ENCODE measurements around the gene AAGAB. TPM values are rescaled to one million over a fixed set of nuclear protein-coding genes. Genes with fewer than 3 reads are reported as not detected.

Gene AAGAB
- total RNA-seq, 1 donor from 2014 or later = 27.8 TPM

DNA sequence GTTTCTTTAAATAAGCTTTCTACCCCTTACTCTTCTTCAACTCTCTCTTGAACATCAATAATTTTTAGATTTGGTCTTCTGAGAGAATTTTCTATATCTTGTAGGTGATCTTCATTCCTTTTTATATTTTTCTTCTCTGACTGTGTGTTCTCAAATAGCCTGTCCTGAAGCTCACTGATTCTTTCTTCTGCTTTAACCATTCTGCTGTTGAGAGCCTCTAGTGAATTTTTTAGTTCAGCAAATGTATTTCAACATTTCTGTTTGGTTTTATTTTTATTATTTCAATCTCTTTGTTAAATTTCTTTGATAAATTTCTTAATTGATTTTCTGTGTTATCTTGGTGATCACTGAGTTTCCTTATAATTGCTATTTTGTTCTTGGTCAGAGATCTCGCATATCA is 19.8 kb upstream of the AAGAB start:
- intact Hi-C loops (cut with DNase I) = no loop called here
- Histone ChIP-seq H3K9me3 (peaks cover 0 to 12% of the 10 kb centered on the region in 2 donors), H3K4me1 (no peaks in the 10 kb centered on the region)

DNA sequence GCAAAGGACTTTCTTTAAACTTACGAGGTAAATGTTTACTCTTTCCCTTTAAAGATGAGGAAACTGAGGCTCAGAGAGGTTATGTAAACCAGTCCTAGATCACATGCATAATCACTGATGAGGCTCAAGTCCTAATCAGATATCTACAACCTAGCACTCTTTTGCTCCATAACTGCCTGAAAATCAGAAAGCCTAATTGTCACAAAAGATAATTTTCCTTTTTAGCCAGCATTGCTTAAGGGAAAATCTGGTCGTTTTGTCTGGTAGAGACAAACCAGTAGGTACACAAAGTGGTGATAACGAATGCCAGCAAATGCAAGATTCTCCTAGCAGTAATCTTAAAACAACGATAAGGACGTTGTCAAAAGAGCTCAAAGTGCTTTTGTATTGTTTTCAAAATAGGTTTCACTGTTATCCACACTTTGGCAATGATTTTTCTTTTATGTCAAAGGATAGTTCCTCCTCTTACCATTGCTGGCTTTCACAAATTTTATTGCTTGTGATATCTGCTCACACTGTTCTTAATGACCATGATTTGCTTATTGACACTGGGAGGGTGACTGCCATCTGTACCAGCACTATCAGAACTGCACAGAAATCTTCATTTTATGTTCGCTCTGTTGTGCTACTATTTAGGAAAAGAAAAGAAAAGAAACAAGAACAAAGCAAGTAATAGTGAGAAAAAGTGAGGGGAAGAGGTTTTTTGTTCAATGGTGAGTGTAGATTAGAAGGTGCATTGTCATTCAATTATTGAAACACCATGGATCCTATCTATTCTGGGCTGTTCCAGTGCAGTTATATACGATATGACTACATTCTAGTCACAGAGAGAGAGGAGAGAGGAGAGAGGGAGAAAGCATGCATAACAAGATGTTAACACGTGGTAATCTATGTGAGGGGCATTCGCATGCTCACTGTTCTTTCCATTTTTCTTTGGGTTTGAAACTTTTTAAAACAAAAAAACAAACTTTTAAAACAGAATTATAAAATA is 13.8 kb upstream of the AAGAB start:
- Histone ChIP-seq H3K27me3 (no peaks in the 10 kb centered on the region), H3K4me3 (no peak overlapping the region), H3K9me3 (no peaks in the 10 kb centered on the region), H3K4me1 (no peaks in the 10 kb centered on the region), H3K36me3 (no peaks in the 10 kb centered on the region), H3K27ac (no peak overlapping the region)
- no peak for DNase-seq (ENCODE audit: low spot score in 2 of 2)
- intact Hi-C loops (cut with DNase I) = no loop called here
- TF ChIP-seq, protein P1, sequence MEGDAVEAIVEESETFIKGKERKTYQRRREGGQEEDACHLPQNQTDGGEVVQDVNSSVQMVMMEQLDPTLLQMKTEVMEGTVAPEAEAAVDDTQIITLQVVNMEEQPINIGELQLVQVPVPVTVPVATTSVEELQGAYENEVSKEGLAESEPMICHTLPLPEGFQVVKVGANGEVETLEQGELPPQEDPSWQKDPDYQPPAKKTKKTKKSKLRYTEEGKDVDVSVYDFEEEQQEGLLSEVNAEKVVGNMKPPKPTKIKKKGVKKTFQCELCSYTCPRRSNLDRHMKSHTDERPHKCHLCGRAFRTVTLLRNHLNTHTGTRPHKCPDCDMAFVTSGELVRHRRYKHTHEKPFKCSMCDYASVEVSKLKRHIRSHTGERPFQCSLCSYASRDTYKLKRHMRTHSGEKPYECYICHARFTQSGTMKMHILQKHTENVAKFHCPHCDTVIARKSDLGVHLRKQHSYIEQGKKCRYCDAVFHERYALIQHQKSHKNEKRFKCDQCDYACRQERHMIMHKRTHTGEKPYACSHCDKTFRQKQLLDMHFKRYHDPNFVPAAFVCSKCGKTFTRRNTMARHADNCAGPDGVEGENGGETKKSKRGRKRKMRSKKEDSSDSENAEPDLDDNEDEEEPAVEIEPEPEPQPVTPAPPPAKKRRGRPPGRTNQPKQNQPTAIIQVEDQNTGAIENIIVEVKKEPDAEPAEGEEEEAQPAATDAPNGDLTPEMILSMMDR (IDR thresholded peaks at IDR 0.05) = no peak

More for the DNA sequence above, 19.8 kb upstream of the AAGAB start:
- no peak for DNase-seq (ENCODE audit: low spot score in 2 of 2)
- Histone ChIP-seq H3K4me3 (no peak overlapping the region), H3K27ac (no peak overlapping the region), H3K27me3 (no peaks in the 10 kb centered on the region), H3K36me3 (no peaks in the 10 kb centered on the region)
- TF ChIP-seq, protein P1 (IDR thresholded peaks at IDR 0.05) = no peak

DNA sequence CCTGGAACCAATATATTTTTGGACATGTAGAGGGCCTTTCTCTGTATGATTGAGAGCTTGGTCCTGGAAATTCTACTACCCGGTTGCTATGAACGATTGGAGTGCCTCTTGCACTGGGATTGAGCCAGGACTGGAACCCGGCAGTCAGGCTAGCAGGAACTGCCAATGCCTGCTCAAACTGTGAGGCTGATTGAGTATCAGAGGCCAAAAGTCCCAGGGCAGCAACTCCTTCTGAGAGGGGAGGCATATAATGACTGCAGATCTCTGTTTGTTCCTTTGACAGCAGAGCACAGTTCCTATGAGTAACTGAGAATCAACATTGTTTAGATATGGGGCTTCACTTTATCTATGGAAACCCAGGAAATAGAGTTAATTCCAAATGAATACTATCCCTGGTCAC is 13.0 kb upstream of the AAGAB start:
- TF ChIP-seq, protein P1 (IDR thresholded peaks at IDR 0.05) = no peak
- no peak for DNase-seq (ENCODE audit: low spot score in 2 of 2)
- H3K9me3 ChIP-seq = no peaks in the 10 kb centered on the region

DNA sequence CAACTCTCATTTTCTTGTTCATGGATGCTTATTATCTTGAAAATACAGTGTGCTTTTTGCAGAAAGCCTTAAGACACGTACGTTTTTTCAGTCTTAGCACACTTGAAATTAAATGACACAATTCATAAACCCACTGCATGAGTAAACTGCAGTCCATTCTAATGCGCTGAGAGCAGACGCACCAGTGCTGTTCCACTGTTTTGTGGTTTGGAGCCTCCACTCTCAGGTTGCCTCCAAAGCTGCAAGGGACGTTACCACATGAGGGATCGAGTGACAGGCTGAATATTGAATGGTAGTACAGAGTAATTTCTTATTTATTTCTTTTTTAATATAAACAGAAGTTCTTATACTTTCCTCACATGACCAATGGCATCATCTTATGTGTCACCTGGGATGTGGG is 12.4 kb upstream of the AAGAB start:
- Histone ChIP-seq H3K4me3 (no peak overlapping the region), H3K36me3 (no peaks in the 10 kb centered on the region), H3K27me3 (no peaks in the 10 kb centered on the region), H3K4me1 (no peaks in the 10 kb centered on the region), H3K9me3 (no peaks in the 10 kb centered on the region), H3K27ac (no peak overlapping the region)
- TF ChIP-seq, protein P1 (IDR thresholded peaks at IDR 0.05) = no peak
- intact Hi-C loops (cut with DNase I) = no loop called here
- no peak for DNase-seq (ENCODE audit: low spot score in 2 of 2)

More for the DNA sequence above, 13.0 kb upstream of the AAGAB start:
- Histone ChIP-seq H3K4me3 (no peak overlapping the region), H3K27ac (no peak overlapping the region), H3K27me3 (no peaks in the 10 kb centered on the region), H3K36me3 (no peaks in the 10 kb centered on the region), H3K4me1 (no peaks in the 10 kb centered on the region)
- intact Hi-C loops (cut with DNase I) = no loop called here

DNA sequence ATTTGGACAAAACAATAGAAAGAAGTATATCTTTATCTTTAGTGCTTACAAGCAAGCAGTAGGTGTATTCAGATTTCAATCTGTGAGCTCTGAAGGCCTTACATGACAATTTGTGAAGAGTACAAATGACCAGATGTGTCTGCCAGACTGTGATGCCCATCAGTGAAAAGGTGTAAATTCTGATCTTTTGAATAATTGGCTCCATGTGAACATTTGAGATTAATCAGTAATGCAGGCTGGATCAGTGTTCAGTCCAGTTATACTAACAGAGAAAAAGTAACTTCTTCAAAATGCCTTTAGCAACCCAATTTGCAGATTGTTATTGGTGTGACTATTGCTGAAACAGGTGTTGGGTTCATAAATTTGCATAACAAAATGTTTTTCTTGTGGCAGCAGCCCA is 5.3 kb upstream of the AAGAB start:
- no peak for DNase-seq (ENCODE audit: low spot score in 2 of 2)
- H3K36me3 ChIP-seq = no peaks in the 10 kb centered on the region
- H3K9me3 ChIP-seq = no peaks in the 10 kb centered on the region
- intact Hi-C loops (cut with DNase I) = no loop called here
- TF ChIP-seq, protein P1 (IDR thresholded peaks at IDR 0.05) = no peak
- no peak overlapping the region for H3K4me3 ChIP-seq
- H3K27me3 ChIP-seq = no peaks in the 10 kb centered on the region
- H3K4me1 ChIP-seq = no peaks in the 10 kb centered on the region
- H3K27ac ChIP-seq = no peak overlapping the region

Measured in ascending aorta (tissue), 2 donors.